Fibroblast of villous mesenchyme (primary cell): ENCODE data around the gene ADAMTS12. TPM values are rescaled to one million over a fixed set of nuclear protein-coding genes. Genes with fewer than 3 reads are reported as not detected.

Experiments used
- DNase-seq: peaks from one replicate; pipeline ENCODE4 v3.0.0-alpha.2; 2010; ENCODE audit warnings: low read depth
- H3K4me3 ChIP-seq: 2 replicates; pipeline ENCODE4 v1.5.1; 2011; ENCODE audit warnings: low read depth, mild to moderate bottlenecking, low read length
- CTCF ChIP-seq: IDR thresholded peaks from 2 replicates; pipeline ENCODE4 v1.5.1; 2012; ENCODE audit warnings: low read depth, mild to moderate bottlenecking, low read length; ENCODE audit not compliant: insufficient read depth
- total RNA-seq: library from RNA; depleted of rRNA; stranded (reverse); fragments of >200 nt; gene quantifications from 2 replicates; pipeline ENCODE4 v1.2.3, GENCODE V29; 2012

Gene ADAMTS12
- total RNA-seq, 1 donor = 94.1 TPM

- DNase-seq = no peak
- no peak overlapping the region for H3K4me3 ChIP-seq
- no peak for TF ChIP-seq CTCF
Measured at GRCh38 chr5:33671700-33672291, 220.0 kb downstream of the ADAMTS12 start.

GRCh38 chr5:33662722-33663427, 228.9 kb downstream of the ADAMTS12 start:
- TF ChIP-seq CTCF = no peak
- H3K4me3 ChIP-seq = no peak overlapping the region
- DNase-seq = no peak

DNA sequence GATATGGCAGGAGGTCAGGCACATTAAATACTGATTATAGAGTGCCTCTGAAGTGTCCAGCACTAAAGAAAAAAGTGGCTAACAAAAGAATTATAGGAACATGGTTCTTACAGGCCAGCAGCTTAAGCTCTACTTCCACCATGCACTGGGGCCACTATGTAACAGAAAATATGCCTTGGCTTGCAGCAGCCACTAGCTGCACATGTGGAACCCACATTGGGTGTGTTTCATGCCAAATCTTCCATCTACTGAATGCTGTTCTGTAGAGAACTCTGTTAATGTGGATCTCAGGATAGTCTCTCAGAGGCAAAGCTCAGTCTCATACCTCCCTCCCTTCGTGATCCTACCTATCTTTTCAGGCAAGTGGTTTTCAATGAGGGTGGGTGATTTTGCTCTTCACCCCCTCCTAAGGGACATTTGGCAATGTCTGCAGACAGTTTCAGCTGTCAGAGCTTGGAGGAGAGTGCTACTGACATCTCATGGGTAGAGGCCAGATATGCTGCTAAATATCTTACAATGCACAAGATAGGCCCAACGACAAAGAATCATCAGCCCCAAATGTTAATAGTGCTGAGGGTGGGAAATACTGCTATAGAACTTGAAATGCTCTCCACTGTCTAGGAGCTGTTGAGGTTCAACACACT, 232.1 kb downstream of the ADAMTS12 start:
- no peak for TF ChIP-seq CTCF
- no peak for DNase-seq
- H3K4me3 ChIP-seq = no peak overlapping the region

DNA sequence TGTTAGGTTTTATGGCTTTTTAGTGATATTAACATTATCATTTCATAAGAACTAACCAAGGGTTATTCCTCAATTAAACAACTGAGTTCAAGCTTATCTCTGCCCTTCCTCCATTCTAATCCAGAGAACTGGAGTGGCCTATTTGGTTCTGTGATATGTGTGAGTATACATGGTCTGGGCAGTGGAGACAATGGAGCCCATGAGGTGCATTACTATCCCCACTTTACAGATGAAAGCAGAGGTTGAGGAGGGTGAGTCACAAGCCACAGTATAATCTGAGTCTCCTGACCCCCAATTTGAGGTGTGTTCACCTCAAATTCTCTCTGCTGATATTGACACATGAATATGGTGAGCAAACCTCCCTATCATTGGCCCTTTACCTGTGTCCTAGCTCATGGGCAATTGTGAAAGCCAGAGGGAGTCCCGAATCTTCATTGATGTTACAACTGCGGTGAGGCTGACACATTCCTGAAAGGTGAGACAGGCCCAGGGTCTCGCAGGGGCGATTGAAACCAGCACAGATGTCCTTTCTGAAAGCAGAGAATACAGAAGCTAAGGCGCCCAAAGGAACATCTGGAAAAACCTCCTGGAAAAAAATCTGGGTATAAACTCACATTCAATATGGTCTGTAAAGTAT, 233.9 kb downstream of the ADAMTS12 start:
- DNase-seq = no peak
- no peak for TF ChIP-seq CTCF
- H3K4me3 ChIP-seq = no peak overlapping the region

DNA sequence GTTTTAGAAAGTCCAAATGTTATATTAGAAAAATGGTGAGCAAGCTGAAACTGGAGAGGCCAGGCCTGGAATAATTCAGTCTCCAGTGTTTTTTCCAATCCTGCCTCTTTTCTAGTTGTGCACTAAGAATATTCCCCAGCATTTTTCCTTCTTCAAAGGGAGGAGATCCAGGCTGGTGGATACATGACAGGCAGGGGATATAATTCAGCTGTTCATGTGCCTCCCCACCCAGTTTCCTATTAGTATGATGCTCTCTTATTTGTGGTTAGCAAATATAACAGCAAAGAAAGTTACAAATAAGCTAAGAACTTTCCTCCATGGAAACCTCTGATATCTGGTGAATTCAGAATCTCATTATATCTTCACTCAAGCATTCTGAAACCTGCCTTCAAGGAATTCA, 234.6 kb downstream of the ADAMTS12 start:
- TF ChIP-seq CTCF = no peak
- no peak for DNase-seq
- H3K4me3 ChIP-seq = no peak overlapping the region

DNA sequence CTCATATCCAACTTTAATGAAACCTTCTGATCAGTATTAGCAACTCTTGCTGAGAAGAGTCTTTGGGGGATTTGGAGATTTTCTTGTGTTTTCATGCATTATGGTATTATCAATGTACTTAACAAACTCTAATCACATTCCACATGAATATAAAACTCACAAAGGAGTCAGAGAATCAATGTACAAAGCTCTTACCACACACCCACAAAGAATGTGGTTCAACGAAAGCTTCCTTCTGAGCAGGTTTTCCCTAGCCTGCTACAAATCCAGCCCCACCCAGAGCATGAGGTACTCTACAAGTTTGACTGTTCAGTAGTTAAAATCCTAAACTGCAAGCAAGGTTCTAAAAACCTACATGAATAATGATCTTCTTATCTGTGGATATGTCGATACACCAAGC, 240.9 kb downstream of the ADAMTS12 start:
- TF ChIP-seq CTCF = no peak
- H3K4me3 ChIP-seq = no peak overlapping the region
- DNase-seq = no peak
